Peyer's patch (tissue), 4 donors: Measurements from ENCODE around the gene C1QTNF7. TPM values are rescaled to one million over a fixed set of nuclear protein-coding genes. Genes with fewer than 3 reads are reported as not detected.

Experiments used
- DNase-seq, 3 donors: peaks; one replicate each; pipeline ENCODE4 v3.0.0-alpha.2; 2017 to 2019
- H3K27ac ChIP-seq, 4 donors: fragments of 200-600 bp; sonication (generic); one replicate each; pipeline ENCODE4 v1.5.1; 2016 to 2019
- H3K27me3 ChIP-seq, 2 donors: fragments of 200-600 bp; sonication (generic); one replicate each; pipeline ENCODE4 v1.5.1; 2019
- H3K36me3 ChIP-seq, 3 donors: fragments of 200-600 bp; sonication (generic); one replicate each; pipeline ENCODE4 v1.5.1; 2016 to 2019
- H3K4me1 ChIP-seq, 4 donors: fragments of 200-600 bp; sonication (generic); one replicate each; pipeline ENCODE4 v1.5.1; 2016 to 2019
- H3K4me3 ChIP-seq, 4 donors: fragments of 200-600 bp; sonication (generic); 1 replicate in 3 of 4; 2 replicates in 1 of 4; pipeline ENCODE4 v1.5.1; 2016 to 2019; ENCODE audit warnings: mild to moderate bottlenecking in 1 of 4
- H3K9me3 ChIP-seq, 4 donors: fragments of 200-600 bp; sonication (generic); one replicate each; pipeline ENCODE4 v1.5.1; 2016 to 2019; ENCODE audit warnings: mild to moderate bottlenecking in 1 of 4
- POLR2A ChIP-seq, 2 donors: fragments of 450-650 bp; IDR thresholded peaks; one replicate each; pipeline ENCODE4 v1.5.1; 2017; ENCODE audit warnings: antibody characterized with exemption in 2 of 2, mild to moderate bottlenecking in 2 of 2, moderate library complexity in 2 of 2
- total RNA-seq, 4 donors: library from RNA; depleted of rRNA; stranded (reverse); fragments of >200 nt; gene quantifications; one replicate each; pipeline ENCODE4 v1.1.0, GENCODE V29; 2016
- TF ChIP-seq, protein P1 (sequence below), 6 experiments: fragments of 450-650 bp in 4 of 6; fragments of 200-600 bp in 2 of 6; sonication (generic) in 1 of 6; IDR thresholded peaks; one replicate each; pipeline ENCODE4 v1.5.1; 2017 to 2019; ENCODE audit warnings: antibody characterized with exemption in 6 of 6, mild to moderate bottlenecking in 3 of 6, moderate library complexity in 1 of 6

Gene C1QTNF7
- total RNA-seq, 4 donors from 2014 or later = 1.2 to 5.0 (median 2.7) TPM

DNA sequence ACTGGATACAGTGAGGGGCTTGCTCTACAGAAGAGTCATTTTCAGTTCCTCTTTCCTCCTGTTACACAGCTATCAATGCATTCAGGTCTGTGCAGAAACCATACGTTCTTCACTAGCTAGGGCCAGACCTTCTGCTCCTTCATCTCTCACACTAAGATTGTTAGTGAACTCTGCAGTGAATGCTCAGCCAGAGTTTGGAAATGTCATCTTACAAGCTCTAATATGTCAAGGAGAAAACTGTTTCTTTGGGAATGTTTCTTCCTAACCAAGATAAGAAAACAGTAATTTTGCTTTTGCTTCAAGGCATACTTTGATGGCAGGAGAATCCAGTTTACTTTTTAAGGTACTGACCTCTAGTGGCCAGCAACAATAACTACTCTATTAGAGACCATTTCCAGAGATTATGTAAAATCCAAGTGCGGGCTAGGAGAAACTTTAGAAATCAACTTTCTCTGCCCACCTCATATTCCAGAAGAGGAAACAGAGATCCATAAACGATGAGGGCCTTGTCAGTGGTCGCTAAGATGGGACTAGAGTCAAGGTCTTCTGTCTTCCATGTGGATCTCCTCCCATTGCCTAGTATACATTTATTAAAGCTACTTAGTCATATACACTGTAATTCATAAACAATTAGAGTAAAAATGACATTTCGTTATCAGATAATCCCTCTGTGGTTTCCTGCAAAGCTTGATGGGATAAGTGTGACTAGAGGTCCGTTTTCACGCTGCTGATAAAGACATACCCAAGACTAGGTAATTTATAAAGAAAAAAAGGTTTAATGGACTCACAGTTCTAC lies 29.8 kb downstream of the C1QTNF7 start:
- no peak overlapping the region for H3K4me3 ChIP-seq
- no peak for DNase-seq
- no peaks in the 10 kb centered on the region for H3K4me1 ChIP-seq
- TF ChIP-seq, protein P1, sequence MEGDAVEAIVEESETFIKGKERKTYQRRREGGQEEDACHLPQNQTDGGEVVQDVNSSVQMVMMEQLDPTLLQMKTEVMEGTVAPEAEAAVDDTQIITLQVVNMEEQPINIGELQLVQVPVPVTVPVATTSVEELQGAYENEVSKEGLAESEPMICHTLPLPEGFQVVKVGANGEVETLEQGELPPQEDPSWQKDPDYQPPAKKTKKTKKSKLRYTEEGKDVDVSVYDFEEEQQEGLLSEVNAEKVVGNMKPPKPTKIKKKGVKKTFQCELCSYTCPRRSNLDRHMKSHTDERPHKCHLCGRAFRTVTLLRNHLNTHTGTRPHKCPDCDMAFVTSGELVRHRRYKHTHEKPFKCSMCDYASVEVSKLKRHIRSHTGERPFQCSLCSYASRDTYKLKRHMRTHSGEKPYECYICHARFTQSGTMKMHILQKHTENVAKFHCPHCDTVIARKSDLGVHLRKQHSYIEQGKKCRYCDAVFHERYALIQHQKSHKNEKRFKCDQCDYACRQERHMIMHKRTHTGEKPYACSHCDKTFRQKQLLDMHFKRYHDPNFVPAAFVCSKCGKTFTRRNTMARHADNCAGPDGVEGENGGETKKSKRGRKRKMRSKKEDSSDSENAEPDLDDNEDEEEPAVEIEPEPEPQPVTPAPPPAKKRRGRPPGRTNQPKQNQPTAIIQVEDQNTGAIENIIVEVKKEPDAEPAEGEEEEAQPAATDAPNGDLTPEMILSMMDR (IDR thresholded peaks at IDR 0.05) = peak; percentile 69 to 84 (median 73)
- no peak for TF ChIP-seq POLR2A (IDR thresholded peaks at IDR 0.05)
- H3K27me3 ChIP-seq = no peaks in the 10 kb centered on the region
- no peaks in the 10 kb centered on the region for H3K36me3 ChIP-seq
- H3K27ac ChIP-seq = peak overlapping the region in 1 of 4 donors; percentile 7
- H3K9me3 ChIP-seq = no peaks in the 10 kb centered on the region

DNA sequence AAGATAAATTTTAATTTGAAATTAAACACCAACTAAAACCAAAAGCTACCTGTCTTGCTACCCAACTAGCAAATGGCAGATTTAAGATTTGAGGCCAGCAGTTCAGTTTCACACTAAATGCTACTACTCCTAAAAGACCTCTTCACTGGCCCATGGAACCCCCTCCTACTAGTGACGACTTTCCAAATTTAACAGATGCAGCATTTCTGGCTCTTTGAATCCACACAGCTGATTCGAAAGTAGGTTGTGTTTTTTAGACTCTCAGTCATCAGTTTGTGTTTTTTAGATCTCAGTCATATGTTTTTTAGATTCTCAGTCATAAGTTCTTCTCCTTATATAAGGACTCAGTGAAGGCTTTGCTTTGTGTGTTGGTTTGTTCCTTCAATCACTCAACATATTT lies 30.8 kb downstream of the C1QTNF7 start:
- H3K27me3 ChIP-seq = no peaks in the 10 kb centered on the region
- H3K4me1 ChIP-seq = no peaks in the 10 kb centered on the region
- no peaks in the 10 kb centered on the region for H3K36me3 ChIP-seq
- TF ChIP-seq, protein P1 (IDR thresholded peaks at IDR 0.05) = no peak
- TF ChIP-seq POLR2A (IDR thresholded peaks at IDR 0.05) = no peak
- DNase-seq = no peak
- H3K27ac ChIP-seq = no peak overlapping the region
- H3K4me3 ChIP-seq = no peak overlapping the region
- no peaks in the 10 kb centered on the region for H3K9me3 ChIP-seq

DNA sequence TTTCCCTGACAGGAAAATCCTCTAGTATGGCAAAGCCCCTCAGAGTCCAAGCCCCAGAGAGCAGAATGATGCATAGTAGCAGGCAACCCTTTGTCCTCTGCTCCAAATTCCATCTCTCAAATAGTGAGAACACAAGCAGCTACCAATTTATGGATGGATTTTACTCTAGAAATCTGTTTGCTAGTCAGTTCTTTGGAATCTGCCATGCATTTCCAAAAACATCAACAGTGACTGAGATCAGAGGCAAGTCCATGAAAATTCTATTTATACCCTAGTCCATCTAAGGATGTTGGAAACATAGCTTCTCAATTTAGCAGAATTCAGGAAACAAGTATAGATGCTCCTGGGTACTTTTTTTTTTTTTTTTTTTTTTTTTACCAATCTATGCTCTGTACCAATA lies 31.9 kb downstream of the C1QTNF7 start:
- no peak for DNase-seq
- no peak overlapping the region for H3K27ac ChIP-seq
- no peaks in the 10 kb centered on the region for H3K9me3 ChIP-seq

DNA sequence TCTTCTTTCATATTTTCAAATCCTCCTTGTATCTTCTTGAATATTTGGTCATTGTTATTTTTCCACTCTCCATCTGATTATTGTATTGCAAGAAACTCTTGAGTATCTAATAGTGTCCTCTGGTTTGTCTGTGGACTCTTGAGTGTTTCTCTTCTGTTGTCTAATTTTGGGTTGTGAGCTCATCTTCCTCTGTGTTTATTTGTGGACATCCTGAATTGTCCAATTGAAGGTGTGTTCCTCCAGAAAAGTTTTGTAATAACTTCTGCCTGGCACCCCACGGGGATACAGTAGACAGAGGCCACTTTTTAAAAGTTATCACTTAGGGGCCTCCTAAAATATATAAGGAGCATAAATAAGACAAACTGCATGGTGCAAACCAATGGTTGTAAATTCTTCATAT lies 38.8 kb downstream of the C1QTNF7 start:
- H3K4me1 ChIP-seq = peaks cover 0 to 9% (median 0%) of the 10 kb centered on the region in 4 donors
- H3K4me3 ChIP-seq = no peak overlapping the region
- no peak for TF ChIP-seq POLR2A (IDR thresholded peaks at IDR 0.05)
- TF ChIP-seq, protein P1 (IDR thresholded peaks at IDR 0.05) = no peak
- DNase-seq = no peak
- no peaks in the 10 kb centered on the region for H3K27me3 ChIP-seq
- H3K36me3 ChIP-seq = no peaks in the 10 kb centered on the region
- no peaks in the 10 kb centered on the region for H3K9me3 ChIP-seq
- H3K27ac ChIP-seq = no peak overlapping the region

More for the DNA sequence above, 31.9 kb downstream of the C1QTNF7 start:
- H3K4me3 ChIP-seq = no peak overlapping the region
- no peaks in the 10 kb centered on the region for H3K4me1 ChIP-seq
- no peak for TF ChIP-seq POLR2A (IDR thresholded peaks at IDR 0.05)
- TF ChIP-seq, protein P1 (IDR thresholded peaks at IDR 0.05) = no peak
- H3K36me3 ChIP-seq = no peaks in the 10 kb centered on the region
- H3K27me3 ChIP-seq = no peaks in the 10 kb centered on the region

DNA sequence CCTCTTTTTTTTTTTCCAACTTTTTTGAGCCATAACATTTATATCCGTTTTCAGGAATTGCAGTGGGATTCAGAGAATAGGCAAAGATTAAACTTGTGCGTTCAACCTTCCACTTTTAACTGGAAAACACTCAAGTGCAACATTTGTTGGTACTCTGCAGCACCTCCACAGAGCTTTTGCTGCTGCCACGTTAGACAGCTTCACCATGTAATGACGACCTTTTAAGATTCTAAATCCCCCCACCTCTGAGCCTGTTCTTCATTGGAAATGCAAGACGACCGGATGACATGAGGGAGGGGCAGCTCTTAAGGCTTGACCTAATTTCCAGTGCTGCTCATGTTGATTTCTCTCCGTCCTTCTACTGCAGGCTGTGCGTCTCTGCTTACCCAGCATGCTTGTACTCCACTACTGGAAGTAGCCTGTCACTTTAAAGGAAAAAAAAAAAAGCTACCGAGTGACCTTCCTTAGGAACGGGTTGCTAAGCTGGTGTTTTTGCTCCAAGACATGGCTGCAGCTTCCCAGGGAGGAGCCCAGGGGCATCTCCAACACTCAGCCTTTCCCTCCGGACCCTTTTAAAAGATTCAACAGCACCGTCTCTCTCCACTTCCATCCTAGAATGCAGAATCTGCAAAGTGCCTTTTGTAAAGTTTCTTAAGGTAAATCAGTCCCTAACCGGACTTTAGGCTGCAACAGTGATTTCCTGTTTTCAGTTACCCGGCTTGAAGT lies 41.7 kb downstream of the C1QTNF7 start, which contains the start of gene CC2D2A:
Gene CC2D2A (plus strand): TSS at position 481 of the 726 bp plus-strand sequence. CDS start 6,051 bp downstream, outside the sequence.
- H3K27me3 ChIP-seq = no peaks in the 10 kb centered on the region
- peaks cover 0 to 9% (median 0%) of the 10 kb centered on the region in 4 donors for H3K4me1 ChIP-seq
- H3K36me3 ChIP-seq = no peaks in the 10 kb centered on the region
- peak within 1 kb of the TSS in 2 of 4 donors; percentile 21 to 31 for H3K27ac ChIP-seq
- no peaks in the 10 kb centered on the region for H3K9me3 ChIP-seq
- DNase-seq = no peak
- TF ChIP-seq, protein P1 (IDR thresholded peaks at IDR 0.05) = no peak
- no peak for TF ChIP-seq POLR2A (IDR thresholded peaks at IDR 0.05)
- H3K4me3 ChIP-seq = peak within 1 kb of the TSS; percentile 13 to 62 (median 44)
